HTR-8/SVneo (cell line): ENCODE data around the gene ZNF79.

Experiments
- DNase-seq: peaks from one replicate; pipeline ENCODE4 v3.0.0; 2011; ENCODE audit warnings: low spot score, mixed read lengths; ENCODE audit not compliant: insufficient read length
- FAIRE-seq: peaks from 2 replicates; lab custom pipeline; 2011; peaks lifted over from hg19 to GRCh38; lab: Jason Lieb, UNC

Gene ZNF79

DNA sequence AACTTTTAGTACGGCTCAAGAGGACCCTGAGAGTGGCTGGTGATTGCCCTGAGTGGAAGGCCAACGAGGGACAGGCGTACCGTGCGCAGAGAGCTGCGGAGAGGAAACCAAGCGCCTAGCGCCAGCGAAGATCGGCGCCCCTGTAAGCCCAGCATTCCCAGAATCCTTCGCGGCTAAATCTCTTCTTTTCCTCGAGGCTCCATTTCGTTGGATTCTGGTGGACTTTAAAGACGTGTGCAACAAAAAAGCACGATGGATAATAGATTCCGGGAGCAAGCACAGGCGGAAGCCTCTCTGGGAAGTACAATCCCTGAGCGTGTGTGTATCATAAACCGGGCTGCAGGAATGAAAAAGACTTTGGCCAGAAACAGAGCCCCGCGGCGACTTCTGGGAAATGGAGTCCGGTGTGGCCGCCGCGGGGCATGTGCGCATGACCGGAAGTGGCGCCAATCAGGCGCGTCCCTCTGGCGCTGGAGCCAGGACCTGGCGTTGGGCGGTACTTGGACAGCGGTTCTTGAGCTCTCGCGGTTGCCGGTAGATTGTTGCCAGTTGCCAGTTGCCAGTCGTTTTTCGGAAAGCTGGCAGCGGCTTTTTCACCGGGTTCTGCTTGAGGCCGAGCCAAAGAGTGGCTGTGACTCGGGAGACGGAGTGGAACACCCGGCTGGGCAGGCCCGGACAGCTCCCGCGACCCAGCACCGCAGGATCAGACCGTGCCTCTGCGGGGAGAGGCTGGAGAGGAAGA, at the start of gene ZNF79:
ZNF79 (plus strand) TSS at position 449 of the 742 bp plus-strand sequence. CDS start 406 bp downstream, outside the sequence.
- FAIRE-seq = no peak
- peak; percentile 95 for DNase-seq

DNA sequence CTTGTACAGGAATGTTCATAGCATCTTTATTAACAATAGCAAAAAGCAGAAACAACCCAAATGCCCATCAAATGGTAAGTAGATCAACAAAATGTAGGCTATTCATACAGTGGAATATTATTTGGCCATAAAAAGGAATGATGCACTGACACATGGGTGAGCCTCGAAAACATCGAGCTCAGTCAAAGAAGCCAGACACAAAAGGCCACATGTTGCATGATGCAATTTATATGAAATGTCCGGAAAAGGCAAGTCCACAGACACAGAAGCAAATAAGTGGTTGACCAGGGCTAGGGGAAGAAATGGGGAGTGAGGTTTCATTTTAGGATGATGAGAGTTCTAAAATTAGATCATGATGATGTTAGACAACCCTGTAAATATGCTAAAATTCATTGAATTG, 43.7 kb upstream of the ZNF79 start:
- no peak for FAIRE-seq
- DNase-seq = no peak

DNA sequence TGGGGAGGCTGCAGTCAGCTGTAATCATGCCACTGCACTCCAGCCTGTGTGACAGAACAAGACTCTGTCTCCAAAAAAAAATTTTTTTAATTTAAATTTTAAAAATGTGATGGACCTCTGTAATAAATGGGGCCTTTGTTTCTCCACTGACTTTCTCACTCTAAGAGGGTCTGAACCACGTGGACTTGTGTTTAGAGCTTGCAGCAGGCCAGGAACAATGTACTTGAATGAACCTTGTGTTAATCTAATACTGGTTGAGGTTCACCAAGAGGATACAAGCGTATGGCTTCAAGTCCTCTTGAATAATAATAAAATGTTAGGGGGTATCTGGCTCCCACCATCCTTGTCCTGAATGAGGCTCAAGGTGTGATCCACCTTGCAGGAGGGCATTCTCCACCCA, 41.6 kb upstream of the ZNF79 start:
- FAIRE-seq = no peak
- DNase-seq = no peak

DNA sequence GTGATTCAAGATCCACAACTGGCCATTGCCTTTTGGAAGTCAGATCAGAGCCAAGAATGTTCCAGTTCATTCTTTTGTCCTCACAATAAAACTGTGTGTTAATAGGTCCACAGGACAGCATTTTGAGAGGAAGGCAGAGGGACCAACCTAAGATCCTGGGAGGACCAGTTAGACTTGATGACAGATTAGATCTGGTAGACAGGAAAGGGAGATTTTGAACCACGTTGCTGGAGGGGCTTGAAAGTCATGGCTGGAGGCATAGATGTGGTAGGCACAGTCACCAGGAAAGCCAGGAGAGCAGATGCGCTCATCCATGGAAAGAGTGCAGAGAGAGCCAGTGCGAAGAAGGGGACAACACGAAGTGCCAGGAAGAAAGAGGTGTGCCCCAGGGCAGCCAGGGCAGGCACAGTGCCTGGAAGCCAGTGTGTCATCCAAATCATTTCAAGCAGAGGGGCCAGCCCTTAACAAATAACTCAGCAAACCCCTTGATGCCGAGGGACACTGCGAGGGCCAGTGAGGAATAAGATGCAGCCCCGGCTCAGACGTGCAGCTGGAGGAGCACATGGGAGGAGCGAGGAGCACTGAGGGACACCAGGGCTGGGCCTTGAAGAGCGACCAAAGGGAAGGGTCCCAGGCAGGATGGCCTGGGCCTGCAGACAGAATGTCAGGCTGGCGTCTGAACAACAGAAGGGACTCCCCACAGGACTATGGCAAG, 40.0 kb upstream of the ZNF79 start:
- no peak for FAIRE-seq

DNA sequence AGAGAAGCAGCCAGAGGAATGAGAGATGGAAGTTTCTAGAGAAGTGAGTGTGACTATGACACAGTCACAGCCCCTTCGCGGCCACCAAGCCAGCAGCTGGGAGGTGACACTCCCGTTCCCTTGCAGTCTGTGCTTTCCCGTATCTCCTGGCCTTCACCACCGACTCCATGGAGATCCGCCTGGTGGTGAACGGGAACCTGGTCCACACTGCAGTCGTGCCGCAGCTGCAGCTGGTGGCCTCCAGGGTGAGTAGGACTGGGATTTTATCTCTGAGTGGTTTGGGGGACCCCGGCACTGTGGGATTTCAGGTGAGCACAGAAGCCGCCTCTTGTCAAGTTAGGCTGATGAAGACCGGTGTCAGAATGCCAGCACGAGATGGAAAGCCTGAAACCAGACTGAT, 39.3 kb upstream of the ZNF79 start:
- FAIRE-seq (no peak), DNase-seq (no peak)

More for the DNA sequence above, 40.0 kb upstream of the ZNF79 start:
- DNase-seq = no peak

DNA sequence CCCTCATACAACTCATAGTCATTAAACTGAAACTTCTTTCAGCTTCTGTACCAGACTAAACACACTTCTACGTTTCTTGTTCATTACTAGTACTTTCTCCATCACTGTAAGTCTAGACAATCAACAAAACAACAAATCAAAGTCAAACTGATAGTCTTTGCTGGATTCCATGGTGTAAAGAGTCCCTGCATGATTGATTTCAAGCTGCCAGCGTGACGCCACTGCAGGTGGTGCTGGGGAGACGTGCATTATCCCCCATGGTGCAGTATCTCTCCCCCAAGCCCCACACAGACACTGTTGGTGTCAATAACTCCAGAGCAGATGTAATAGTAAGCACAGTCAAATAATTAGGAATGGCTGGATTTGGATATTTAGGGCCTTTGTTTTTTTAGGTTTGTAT, 37.9 kb upstream of the ZNF79 start:
- FAIRE-seq (no peak), DNase-seq (no peak)

DNA sequence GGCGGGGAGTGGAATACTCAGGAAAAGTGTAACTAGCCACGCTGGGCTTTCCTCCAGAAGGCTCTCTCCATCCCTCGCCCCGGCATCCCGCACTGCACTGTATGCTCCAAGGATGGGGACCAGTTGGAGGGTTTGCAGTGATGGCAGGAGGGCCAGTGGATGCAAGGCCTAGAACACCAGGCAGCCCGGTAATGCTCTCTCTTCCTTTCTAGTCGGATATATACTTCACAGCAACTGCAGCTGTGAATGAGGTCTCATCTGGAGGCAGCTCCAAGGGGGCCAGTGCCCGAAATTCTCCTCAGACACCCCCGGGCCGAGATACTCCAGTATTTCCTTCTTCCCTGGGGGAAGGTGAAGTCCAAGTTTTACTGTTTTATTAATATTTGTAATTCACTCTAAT, 37.2 kb upstream of the ZNF79 start:
- FAIRE-seq (no peak), DNase-seq (no peak)

DNA sequence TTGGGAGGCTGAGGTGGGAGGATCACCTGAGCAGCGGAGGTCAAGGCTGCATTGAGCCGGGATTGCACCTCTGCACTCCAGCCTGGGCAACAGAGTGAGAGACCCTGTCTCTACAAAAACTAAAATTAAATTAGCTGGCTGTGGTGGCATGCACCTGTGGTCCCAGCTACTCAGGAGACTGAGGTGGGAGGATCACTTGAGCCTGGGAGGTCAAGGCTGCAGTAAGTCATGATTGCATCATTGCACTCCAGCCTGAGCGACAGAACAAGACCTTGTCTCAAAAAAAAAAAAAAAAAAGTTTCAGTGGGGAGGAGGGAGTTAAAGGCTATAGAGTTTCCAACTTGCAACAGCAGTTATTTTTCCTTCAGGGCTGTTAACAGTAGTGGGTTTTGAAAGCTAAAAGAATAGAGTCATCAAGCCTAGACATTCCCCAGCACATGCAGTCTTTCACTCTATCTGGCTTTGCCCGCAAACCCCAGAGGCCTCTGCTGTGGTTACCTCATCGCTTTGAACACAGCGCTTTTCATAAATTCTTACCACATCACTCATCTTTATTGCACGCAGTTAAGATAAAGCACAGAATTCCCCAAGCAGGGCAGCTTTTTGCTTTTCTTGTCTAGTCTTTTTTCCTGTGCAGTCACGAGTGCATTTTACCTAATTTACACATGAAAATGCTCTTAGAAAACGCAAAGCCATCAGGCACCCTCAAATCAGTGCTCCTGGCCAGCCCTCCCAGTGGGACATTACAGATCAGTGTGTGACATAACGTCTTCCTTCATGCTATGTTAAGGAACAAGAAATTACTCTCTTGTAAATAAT, 35.9 kb upstream of the ZNF79 start:
- peak; percentile 80 for DNase-seq
- FAIRE-seq = no peak

DNA sequence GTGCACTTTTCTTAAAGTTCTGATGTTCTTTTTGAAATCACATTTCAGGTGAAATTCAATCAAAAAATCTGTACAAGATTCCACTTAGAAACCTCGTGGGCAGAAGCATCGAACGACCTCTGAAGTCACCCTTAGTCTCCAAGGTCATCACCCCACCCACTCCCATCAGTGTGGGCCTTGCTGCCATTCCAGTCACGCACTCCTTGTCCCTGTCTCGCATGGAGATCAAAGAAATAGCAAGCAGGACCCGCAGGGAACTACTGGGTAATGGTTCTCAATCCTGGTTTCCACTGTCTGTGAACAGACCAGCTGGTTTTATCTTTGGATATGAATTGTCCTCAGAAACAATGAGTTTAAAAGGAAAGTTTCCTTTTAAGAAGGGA, 35.3 kb upstream of the ZNF79 start:
- DNase-seq (no peak), FAIRE-seq (no peak)

DNA sequence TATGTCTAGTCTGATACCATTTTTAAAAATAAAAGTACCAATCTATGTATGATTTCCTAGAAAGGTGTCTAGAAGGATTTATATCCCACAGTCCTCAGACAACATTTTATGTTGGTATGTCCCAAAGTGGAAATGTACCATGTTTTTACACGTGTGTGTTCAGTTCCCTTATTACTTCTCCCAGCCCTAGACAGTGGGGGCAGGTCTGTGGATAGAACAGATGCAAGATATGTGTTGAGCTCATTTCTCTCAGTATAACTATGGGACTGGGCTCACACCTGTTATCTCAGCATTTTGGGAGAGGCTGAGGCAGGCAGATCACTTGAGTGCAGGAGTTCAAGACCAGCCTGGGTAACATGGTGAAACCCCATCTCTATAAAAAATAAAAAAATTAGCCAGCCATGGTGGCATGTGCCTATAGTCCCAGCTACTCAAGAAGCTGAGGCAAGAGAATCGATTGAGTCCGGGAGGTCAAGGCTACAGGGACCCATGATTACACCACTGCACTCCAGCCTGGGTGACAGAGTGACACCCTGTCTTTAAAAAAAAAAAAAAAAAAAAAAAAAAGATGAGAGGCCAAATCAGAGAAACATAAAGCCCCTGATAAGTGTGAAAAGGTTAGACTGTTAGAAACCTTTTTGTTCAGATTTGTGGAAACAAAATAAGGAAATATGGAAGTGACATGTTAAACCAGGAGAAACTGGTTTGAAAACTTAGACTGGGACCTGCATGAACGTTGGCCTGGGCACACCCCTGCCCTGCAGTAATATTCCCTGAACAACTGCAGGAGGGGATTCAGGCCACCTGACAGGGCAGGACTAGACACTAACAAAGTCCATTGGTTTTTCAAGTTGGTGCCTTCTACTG, 34.6 kb upstream of the ZNF79 start:
- no peak for FAIRE-seq
- no peak for DNase-seq

DNA sequence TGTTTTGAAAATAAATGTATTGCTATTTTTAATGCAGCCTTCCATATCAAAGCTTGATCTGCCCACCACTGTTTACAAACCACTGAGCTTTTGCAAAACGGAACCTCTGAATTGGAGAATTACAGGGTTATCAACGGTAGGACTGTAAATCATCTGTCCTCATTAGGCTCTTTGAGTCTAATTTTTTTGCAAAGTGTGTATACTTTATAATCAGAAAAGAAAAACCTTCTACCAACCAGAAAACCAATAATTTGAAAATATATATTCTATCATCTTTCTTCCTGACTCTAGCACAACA, 34.0 kb upstream of the ZNF79 start:
- FAIRE-seq (no peak), DNase-seq (no peak)

DNA sequence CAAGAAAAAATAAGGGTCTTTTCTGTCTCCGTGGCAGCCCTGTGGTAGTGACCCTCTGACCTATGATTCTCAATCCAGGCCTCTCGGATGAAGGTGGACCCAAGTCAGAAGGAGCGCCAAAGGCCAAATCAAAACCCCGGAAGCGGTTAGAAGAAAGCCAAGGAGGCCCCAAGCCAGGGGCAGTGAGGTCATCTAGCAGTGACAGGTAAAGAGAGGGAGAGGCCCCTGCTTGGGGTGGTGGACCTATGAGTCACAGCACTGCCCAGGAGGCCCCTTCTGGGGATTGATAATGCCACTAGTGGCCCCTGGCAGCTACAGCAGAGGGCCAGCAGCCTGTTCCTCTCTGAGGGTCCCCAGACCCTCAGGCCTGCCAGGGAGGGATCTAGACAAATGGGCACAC, 33.6 kb upstream of the ZNF79 start:
- DNase-seq = no peak
- no peak for FAIRE-seq

DNA sequence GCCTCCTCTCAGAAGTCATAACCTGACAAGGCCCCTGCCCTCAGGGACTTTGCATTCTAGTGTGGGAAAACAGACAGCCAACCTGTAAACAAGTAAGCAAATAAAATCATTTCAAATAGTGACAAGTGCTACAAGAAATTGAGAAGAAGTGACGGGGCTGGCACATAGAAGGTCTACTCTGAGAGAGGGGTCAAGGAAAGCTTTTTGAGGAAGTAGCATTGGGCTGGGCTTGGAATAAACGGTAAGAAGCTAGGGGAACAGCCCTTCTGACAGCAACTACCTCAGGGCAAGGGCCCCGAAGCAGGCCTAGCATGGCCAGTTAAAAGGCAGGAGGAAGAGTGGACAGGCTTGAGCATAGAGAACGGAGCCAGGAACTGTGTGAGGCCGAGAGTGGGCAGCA, 32.0 kb upstream of the ZNF79 start:
- DNase-seq = no peak
- FAIRE-seq = no peak

DNA sequence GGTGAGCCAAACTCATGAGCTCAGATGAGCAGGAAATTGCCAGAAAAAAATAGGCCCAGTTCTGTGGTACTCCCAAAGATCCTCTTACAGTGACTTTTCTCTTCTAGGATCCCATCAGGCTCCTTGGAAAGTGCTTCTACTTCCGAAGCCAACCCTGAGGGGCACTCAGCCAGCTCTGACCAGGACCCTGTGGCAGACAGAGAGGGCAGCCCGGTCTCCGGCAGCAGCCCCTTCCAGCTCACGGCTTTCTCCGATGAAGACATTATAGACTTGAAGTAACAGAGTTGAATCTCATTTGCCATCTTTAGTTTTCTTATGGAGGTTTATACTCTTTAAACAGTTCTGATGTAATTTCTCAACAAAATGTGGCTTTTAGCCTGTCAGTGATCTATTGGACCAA, 31.2 kb upstream of the ZNF79 start:
- FAIRE-seq (no peak), DNase-seq (no peak)

DNA sequence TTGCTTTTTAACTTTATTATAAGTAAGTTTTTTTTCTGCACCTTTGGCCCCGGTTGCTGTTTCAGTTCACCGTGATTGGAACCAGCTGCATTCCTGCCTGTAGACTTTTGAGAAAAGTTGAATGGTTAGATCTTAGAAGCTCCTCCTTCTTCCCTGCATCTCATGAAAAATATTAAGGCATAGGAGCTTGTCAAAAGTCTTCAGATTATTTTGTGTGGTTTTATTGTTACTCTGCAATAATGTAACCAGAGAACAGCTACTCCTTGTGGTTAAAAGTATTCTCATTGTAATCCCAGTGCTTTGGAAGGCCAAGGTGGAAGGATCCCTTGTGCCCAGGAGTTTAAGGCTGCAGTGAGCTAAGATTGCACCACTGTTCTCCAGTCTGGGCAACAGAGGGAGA, 30.5 kb upstream of the ZNF79 start:
- DNase-seq = no peak
- FAIRE-seq = no peak

DNA sequence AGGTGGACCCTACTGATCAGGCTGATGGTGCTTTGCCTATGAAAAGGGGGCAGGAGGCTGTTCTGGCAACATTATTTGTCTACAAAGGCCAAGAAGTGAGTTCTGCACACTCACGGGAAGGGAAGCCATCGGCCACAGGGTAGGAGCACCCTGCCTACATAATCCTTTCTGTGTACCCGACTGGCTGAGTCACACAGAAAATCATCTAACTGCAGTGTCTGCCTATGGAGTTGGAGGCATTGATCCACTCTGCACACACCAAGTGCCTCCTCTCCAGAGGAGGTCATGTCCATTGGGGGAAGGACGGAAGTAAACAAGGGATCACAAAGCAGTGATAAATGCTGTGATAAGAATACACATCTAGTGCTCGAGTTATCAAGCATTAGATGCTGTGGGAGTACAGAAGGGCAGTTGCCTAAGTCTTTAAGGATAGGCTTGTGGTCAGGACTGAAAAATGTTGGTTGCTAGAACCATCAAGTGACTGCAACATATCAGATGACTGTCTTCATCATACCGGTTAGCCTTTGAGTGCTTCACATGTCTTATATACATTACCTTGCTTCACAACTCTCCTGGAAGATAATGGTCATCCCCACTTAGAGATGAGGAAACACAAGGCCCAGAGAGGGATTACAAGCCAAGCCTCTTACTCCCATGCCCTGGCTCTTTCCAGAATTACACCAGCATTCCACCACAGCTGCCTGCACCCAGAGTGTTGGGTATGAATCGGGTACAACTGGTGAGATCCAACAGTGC, 28.5 kb upstream of the ZNF79 start:
- DNase-seq = no peak
- FAIRE-seq = no peak

DNA sequence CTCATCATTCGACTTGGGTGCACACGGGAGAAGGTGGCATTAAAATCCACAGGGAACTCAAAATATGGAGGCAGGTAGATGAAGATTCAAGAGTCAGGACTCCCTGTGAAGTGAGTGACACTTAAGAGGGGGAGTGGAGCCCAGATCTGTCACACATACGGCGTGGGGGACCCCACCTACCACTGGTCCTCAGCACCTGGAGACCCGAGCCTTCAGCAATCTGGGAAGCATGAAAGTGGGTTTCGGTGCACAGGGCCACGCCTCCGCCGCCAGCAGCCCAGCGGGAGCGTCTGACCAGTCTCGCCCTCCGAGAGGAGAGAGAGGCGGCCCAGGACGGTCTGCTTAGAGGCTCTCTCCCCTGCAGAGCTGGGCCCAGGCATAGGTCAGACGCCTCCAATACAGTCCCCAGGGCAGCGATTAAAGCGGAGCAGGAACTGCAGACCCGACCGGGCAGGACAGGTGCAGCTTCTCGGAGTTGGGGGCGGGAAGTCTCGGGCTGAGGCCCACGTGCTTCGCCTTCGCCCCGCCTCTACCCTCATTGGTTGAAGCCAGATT, 27.9 kb upstream of the ZNF79 start:
- FAIRE-seq = peak; percentile 9
- DNase-seq = no peak

DNA sequence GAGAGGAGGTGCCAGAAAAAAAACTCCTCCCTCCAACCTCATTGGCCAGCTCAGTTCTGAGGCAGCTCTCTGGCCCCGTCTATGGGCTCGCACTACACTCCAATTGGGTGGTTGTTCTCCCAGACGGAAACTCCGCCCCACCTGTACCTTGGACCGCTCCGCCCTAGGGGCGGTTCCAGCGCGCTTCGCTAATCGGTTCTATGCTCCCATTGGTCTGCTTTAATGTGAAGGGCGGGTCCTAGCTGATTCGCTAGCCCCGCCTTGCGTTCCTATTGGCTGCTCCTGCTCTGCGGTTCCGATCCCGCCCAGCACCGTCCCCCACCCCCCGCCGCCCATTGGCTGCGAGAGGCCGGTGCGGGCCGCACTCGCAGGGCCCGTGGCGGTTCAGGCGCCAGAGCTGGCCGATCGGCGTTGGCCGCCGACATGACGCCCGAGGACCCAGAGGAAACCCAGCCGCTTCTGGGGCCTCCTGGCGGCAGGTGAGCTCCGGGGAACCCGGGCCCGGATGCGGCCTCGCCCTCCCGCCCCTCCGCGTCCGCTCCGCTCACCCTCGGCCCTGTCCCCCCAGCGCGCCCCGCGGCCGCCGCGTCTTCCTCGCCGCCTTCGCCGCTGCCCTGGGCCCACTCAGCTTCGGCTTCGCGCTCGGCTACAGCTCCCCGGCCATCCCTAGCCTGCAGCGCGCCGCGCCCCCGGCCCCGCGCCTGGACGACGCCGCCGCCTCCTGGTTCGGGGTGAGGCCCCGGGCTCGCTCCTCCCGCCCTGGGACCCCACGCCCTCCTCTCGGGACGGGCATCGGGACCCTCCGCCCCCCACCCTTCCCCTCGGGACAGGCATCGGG, 27.2 kb upstream of the ZNF79 start, which contains the start of gene SLC2A8:
SLC2A8 (plus strand) TSS at position 362 of the 838 bp plus-strand sequence; CDS start at position 424, 62 bp downstream.
- FAIRE-seq = peak; percentile 85

More for the DNA sequence above, 27.2 kb upstream of the ZNF79 start, which contains the start of gene SLC2A8:
- DNase-seq = peak; percentile 92
